ENCODE data around the gene PUS3.
"Not testable (repeated sequence)": the region's sequence is repeated elsewhere in the genome, so short reads cannot be mapped to it uniquely, and the experiment has no call there.

Gene PUS3

GRCh38 chr11:125857670-125858069 lies 45.3 kb downstream of the PUS3 start:
- not testable (repeated sequence) for DNase-seq

- DNase-seq = no peak
These were observed 56.8 kb downstream of the PUS3 start for GRCh38 chr11:125846188-125846587.

Measured in NCI-H1092 (cell line).